HCT116 (cell line): ENCODE data around the gene AGTR1. TPM values are rescaled to one million over a fixed set of nuclear protein-coding genes. Genes with fewer than 3 reads are reported as not detected.

ENCODE experiments used
- ATAC-seq: fragments of 200-7000 bp; cut with Tn5 transposase; 2 replicates; pipeline ENCODE4 v1.9.1; 2020; ENCODE audit warnings: mild to moderate bottlenecking, moderate library complexity
- BruUV-seq: library from RNA; stranded (reverse); fragments of 400-500 nt; replicated peaks from 2 replicates; lab custom pipeline; 2021; lab: Mats Ljungman, UMichigan
- CTCF ChIA-PET: fragments of 300-600 bp; sonication (Branson Sonifier 250); formaldehyde crosslinking; loops from one replicate; lab custom pipeline; 2021; ENCODE audit warnings: antibody characterized with exemption; lab: Charles Lee
- POLR2A ChIA-PET: fragments of 300-600, 350-600 bp; sonication (Branson Sonifier 250); formaldehyde crosslinking; loops from one replicate; lab custom pipeline; 2021; ENCODE audit warnings: antibody characterized with exemption; lab: Charles Lee
- RAD21 ChIA-PET, 2 experiments: fragments of 300-600 bp; sonication (Branson Sonifier 250); formaldehyde crosslinking; loops; one replicate each; lab custom pipeline; 2023; ENCODE audit warnings: low total read pairs in 2 of 2; ENCODE audit not compliant: uncharacterized antibody in 2 of 2, unreplicated experiment in 2 of 2, low non-redundant PET in 1 of 2; lab: Charles Lee
- DNase-seq: peaks from one replicate; pipeline ENCODE4 v3.0.0-alpha.2; 2010; ENCODE audit warnings: low read depth, low spot score
- H2AFZ ChIP-seq: fragments of 200-600 bp; shearing (Covaris generic), sonication (generic); 2 replicates; pipeline ENCODE4 v1.6.1; 2017; ENCODE audit warnings: low read depth, mixed run types, mixed read lengths, antibody characterized with exemption, low read length; ENCODE audit not compliant: poor library complexity, severe bottlenecking
- H3K27ac ChIP-seq: 2 replicates; pipeline ENCODE4 v1.5.1; 2012; ENCODE audit warnings: low read depth, low read length
- H3K27me3 ChIP-seq: fragments of 200-600 bp; sonication (generic); 2 replicates; pipeline ENCODE4 v1.6.1; 2016; ENCODE audit warnings: mixed run types, low read length, mixed read lengths; ENCODE audit not compliant: insufficient read depth
- H3K36me3 ChIP-seq, 2 experiments: fragments of 200-500 bp in 1 of 2; fragments of 200-600 bp in 1 of 2; sonication (Bioruptor generic) in 1 of 2; sonication (generic) in 1 of 2; 2 replicates each; pipeline versions ENCODE4 v1.5.1 to v1.6.1; 2014 to 2016; ENCODE audit warnings: low read length in 2 of 2, inconsistent platforms in 1 of 2, mixed read lengths in 1 of 2, mixed run types in 1 of 2; ENCODE audit not compliant: insufficient read depth in 2 of 2, control insufficient read depth in 1 of 2
- H3K4me1 ChIP-seq, 2 experiments: fragments of 200-600 bp in 1 of 2; sonication (generic) in 1 of 2; 2 replicates each; pipeline versions ENCODE4 v1.5.1 to v1.6.1; 2012 to 2017; ENCODE audit warnings: low read length in 2 of 2, inconsistent platforms in 1 of 2, mild to moderate bottlenecking in 1 of 2, mixed read lengths in 1 of 2, mixed run types in 1 of 2, moderate library complexity in 1 of 2; ENCODE audit not compliant: insufficient read depth in 2 of 2, control insufficient read depth in 1 of 2
- H3K4me2 ChIP-seq: fragments of 200-600 bp; sonication (generic); 2 replicates; pipeline ENCODE4 v1.6.1; 2017; ENCODE audit warnings: mixed run types, low read length, mixed read lengths
- H3K4me3 ChIP-seq, 2 experiments: fragments of 200-600 bp in 1 of 2; sonication (generic) in 1 of 2; replicated peaks in 1 of 2; 2 replicates each; pipeline ENCODE4 v1.5.1; 2011 to 2016; ENCODE audit warnings: low read length in 2 of 2, control low read depth in 1 of 2, low read depth in 1 of 2, mild to moderate bottlenecking in 1 of 2, mixed read lengths in 1 of 2, mixed run types in 1 of 2
- H3K79me2 ChIP-seq: fragments of 200-600 bp; sonication (generic); 2 replicates; pipeline ENCODE4 v1.6.1; 2017; ENCODE audit warnings: mild to moderate bottlenecking, mixed run types, low read length, moderate library complexity, mixed read lengths; ENCODE audit not compliant: insufficient read depth
- H3K9ac ChIP-seq: fragments of 200-600 bp; sonication (generic); 2 replicates; pipeline ENCODE4 v1.6.1; 2016; ENCODE audit warnings: low read length, mixed read lengths
- H3K9me2 ChIP-seq: fragments of 200-600 bp; sonication (generic), shearing (Covaris generic); 2 replicates; pipeline ENCODE4 v1.6.1; 2017; ENCODE audit warnings: mixed run types, mild to moderate bottlenecking, moderate library complexity; ENCODE audit not compliant: insufficient read depth
- H3K9me3 ChIP-seq, 2 experiments: fragments of 200-500 bp in 1 of 2; fragments of 200-600 bp in 1 of 2; sonication (Bioruptor generic) in 1 of 2; sonication (generic) in 1 of 2; 2 replicates each; pipeline ENCODE4 v1.6.1; 2014 to 2017; ENCODE audit warnings: low read length in 2 of 2, mixed read lengths in 2 of 2, inconsistent platforms in 1 of 2, low read depth in 1 of 2, mild to moderate bottlenecking in 1 of 2, mixed run types in 1 of 2, moderate library complexity in 1 of 2; ENCODE audit not compliant: control insufficient read depth in 1 of 2, insufficient read depth in 1 of 2
- H4K20me1 ChIP-seq: fragments of 200-600 bp; sonication (generic), shearing (Covaris generic); 2 replicates; pipeline ENCODE4 v1.6.1; 2017; ENCODE audit warnings: mixed run types, mild to moderate bottlenecking, moderate library complexity; ENCODE audit not compliant: insufficient read depth
- ATF3 ChIP-seq: IDR thresholded peaks from 2 replicates; pipeline ENCODE4 v1.6.1; 2012
- CBX3 ChIP-seq: IDR thresholded peaks from 2 replicates; pipeline ENCODE4 v1.6.1; 2012; ENCODE audit warnings: low read depth
- CEBPB ChIP-seq: IDR thresholded peaks from 2 replicates; pipeline ENCODE4 v1.6.1; 2012; ENCODE audit warnings: low read depth
- EGR1 ChIP-seq: IDR thresholded peaks from 2 replicates; pipeline ENCODE4 v1.6.1; 2012; ENCODE audit warnings: low read depth
- EZH2 ChIP-seq: fragments of 200-600 bp; sonication (generic); IDR thresholded peaks from 2 replicates; pipeline ENCODE4 v1.6.1; 2017; ENCODE audit warnings: antibody characterized with exemption, mixed run types
- FOSL1 ChIP-seq: IDR thresholded peaks from 2 replicates; pipeline ENCODE4 v1.6.1; 2012; ENCODE audit warnings: low read depth
- JUND ChIP-seq: IDR thresholded peaks from 2 replicates; pipeline ENCODE4 v1.6.1; 2012
- MAX ChIP-seq: IDR thresholded peaks from 2 replicates; pipeline ENCODE4 v1.6.1; 2012
- POLR2AphosphoS5 ChIP-seq: IDR thresholded peaks from 2 replicates; pipeline ENCODE4 v1.6.1; 2011; ENCODE audit warnings: mild to moderate bottlenecking, low read depth, low read length, moderate library complexity
- SIN3A ChIP-seq: IDR thresholded peaks from 2 replicates; pipeline ENCODE4 v1.6.1; 2012; ENCODE audit warnings: low read depth
- SRF ChIP-seq: IDR thresholded peaks from 2 replicates; pipeline ENCODE4 v1.6.1; 2012; ENCODE audit warnings: low read depth
- TCF7L2 ChIP-seq: IDR thresholded peaks from 2 replicates; pipeline ENCODE4 v1.7.0; 2011; ENCODE audit warnings: borderline replicate concordance, inconsistent platforms; ENCODE audit not compliant: insufficient read depth, insufficient read length; ENCODE audit errors: extremely low read depth
- YY1 ChIP-seq: IDR thresholded peaks from 2 replicates; pipeline ENCODE4 v1.6.1; 2011; ENCODE audit warnings: low read length, low read depth, moderate library complexity, mild to moderate bottlenecking; ENCODE audit not compliant: insufficient replicate concordance; ENCODE audit errors: extremely low read depth
- ZNF274 ChIP-seq: fragments of 200-500 bp; sonication (Bioruptor generic); IDR thresholded peaks from 2 replicates; pipeline ENCODE4 v1.6.1; 2014; ENCODE audit warnings: mild to moderate bottlenecking, low read depth, low read length, inconsistent platforms
- intact Hi-C: fragments of 100-400 bp; cut with micrococcal nuclease; formaldehyde crosslinking; loops from 2 replicates; pipeline ENCODE4 v1.10.0; 2022
- total RNA-seq: library from RNA; stranded (reverse); gene quantifications from one replicate; pipeline ENCODE4 v1.2.1, GENCODE V29; 2021; ENCODE audit not compliant: unreplicated experiment
- TF ChIP-seq, protein P1 (sequence below): IDR thresholded peaks from 2 replicates; pipeline ENCODE4 v1.6.1; 2012; ENCODE audit warnings: low read depth
- TF ChIP-seq, protein P2 (sequence below): IDR thresholded peaks from 2 replicates; pipeline ENCODE4 v1.6.1; 2011; ENCODE audit warnings: mild to moderate bottlenecking, low read length, moderate library complexity; ENCODE audit not compliant: insufficient replicate concordance; ENCODE audit errors: extremely low read depth
- TF ChIP-seq, protein P3 (sequence below), 3 experiments: fragments of 200-600 bp in 1 of 3; sonication (generic) in 1 of 3; IDR thresholded peaks in 2 of 3; conservative IDR thresholded peaks in 1 of 3; 2 replicates each; pipeline ENCODE4 v1.5.1; 2012 to 2017; ENCODE audit warnings: low read depth in 2 of 3, low read length in 2 of 3, antibody characterized with exemption in 1 of 3, borderline replicate concordance in 1 of 3, control low read depth in 1 of 3, mild to moderate bottlenecking in 1 of 3, mixed read lengths in 1 of 3, mixed run types in 1 of 3, moderate library complexity in 1 of 3; ENCODE audit not compliant: insufficient read depth in 1 of 3

AGTR1 gene
- total RNA-seq, 1 experiment from 2014 or later = not detected

DNA sequence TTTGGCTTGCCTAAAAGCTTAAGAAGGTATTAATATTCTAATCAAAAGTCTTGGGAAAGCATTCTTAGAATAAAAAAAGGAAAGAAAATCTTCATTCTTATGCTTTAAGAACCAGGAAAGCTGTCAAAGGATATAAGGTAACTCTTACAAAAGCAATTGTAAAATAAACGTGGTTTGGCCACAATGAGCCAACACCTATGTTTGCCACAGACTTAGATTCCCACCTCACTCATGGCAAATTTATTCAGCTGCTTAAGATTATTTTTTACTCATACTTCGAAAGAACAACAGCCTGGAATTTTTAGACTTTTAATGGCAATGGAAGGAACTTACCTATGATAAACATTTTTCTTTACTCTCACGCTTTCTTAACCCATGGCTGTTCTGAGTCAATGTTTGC, 38.4 kb downstream of the AGTR1 start:
- Histone ChIP-seq H3K4me1 (no peaks in the 10 kb centered on the region), H3K9me3 (no peaks in the 10 kb centered on the region), H3K27me3 (no peaks in the 10 kb centered on the region), H3K27ac (no peak overlapping the region), H3K9me2 (no peaks in the 10 kb centered on the region), H3K4me2 (no peak overlapping the region), H3K79me2 (no peaks in the 10 kb centered on the region), H4K20me1 (no peaks in the 10 kb centered on the region), H3K36me3 (no peaks in the 10 kb centered on the region), H3K9ac (no peak overlapping the region), H2AFZ (no peak overlapping the region), H3K4me3 (no peak overlapping the region)
- intact Hi-C loops = no loop called here
- TF ChIP-seq CBX3 (no peak), TCF7L2 (no peak), ZNF274 (no peak), EGR1 (no peak), YY1 (no peak), EZH2 (no peak), JUND (no peak), CEBPB (no peak), FOSL1 (no peak), SIN3A (no peak), SRF (no peak), POLR2AphosphoS5 (no peak), MAX (no peak), ATF3 (no peak)
- TF ChIP-seq, protein P1, sequence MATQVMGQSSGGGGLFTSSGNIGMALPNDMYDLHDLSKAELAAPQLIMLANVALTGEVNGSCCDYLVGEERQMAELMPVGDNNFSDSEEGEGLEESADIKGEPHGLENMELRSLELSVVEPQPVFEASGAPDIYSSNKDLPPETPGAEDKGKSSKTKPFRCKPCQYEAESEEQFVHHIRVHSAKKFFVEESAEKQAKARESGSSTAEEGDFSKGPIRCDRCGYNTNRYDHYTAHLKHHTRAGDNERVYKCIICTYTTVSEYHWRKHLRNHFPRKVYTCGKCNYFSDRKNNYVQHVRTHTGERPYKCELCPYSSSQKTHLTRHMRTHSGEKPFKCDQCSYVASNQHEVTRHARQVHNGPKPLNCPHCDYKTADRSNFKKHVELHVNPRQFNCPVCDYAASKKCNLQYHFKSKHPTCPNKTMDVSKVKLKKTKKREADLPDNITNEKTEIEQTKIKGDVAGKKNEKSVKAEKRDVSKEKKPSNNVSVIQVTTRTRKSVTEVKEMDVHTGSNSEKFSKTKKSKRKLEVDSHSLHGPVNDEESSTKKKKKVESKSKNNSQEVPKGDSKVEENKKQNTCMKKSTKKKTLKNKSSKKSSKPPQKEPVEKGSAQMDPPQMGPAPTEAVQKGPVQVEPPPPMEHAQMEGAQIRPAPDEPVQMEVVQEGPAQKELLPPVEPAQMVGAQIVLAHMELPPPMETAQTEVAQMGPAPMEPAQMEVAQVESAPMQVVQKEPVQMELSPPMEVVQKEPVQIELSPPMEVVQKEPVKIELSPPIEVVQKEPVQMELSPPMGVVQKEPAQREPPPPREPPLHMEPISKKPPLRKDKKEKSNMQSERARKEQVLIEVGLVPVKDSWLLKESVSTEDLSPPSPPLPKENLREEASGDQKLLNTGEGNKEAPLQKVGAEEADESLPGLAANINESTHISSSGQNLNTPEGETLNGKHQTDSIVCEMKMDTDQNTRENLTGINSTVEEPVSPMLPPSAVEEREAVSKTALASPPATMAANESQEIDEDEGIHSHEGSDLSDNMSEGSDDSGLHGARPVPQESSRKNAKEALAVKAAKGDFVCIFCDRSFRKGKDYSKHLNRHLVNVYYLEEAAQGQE = no peak
- TF ChIP-seq, protein P2, sequence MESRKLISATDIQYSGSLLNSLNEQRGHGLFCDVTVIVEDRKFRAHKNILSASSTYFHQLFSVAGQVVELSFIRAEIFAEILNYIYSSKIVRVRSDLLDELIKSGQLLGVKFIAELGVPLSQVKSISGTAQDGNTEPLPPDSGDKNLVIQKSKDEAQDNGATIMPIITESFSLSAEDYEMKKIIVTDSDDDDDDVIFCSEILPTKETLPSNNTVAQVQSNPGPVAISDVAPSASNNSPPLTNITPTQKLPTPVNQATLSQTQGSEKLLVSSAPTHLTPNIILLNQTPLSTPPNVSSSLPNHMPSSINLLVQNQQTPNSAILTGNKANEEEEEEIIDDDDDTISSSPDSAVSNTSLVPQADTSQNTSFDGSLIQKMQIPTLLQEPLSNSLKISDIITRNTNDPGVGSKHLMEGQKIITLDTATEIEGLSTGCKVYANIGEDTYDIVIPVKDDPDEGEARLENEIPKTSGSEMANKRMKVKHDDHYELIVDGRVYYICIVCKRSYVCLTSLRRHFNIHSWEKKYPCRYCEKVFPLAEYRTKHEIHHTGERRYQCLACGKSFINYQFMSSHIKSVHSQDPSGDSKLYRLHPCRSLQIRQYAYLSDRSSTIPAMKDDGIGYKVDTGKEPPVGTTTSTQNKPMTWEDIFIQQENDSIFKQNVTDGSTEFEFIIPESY = no peak
- TF ChIP-seq, protein P3, sequence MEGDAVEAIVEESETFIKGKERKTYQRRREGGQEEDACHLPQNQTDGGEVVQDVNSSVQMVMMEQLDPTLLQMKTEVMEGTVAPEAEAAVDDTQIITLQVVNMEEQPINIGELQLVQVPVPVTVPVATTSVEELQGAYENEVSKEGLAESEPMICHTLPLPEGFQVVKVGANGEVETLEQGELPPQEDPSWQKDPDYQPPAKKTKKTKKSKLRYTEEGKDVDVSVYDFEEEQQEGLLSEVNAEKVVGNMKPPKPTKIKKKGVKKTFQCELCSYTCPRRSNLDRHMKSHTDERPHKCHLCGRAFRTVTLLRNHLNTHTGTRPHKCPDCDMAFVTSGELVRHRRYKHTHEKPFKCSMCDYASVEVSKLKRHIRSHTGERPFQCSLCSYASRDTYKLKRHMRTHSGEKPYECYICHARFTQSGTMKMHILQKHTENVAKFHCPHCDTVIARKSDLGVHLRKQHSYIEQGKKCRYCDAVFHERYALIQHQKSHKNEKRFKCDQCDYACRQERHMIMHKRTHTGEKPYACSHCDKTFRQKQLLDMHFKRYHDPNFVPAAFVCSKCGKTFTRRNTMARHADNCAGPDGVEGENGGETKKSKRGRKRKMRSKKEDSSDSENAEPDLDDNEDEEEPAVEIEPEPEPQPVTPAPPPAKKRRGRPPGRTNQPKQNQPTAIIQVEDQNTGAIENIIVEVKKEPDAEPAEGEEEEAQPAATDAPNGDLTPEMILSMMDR (IDR thresholded peaks at IDR 0.05 in 2 of 3, conservative IDR thresholded peaks at IDR 0.05 in 1 of 3; ENCODE audit: borderline replicate concordance in 1 of 3, insufficient read depth in 1 of 3, low read depth in 2 of 3, low read length in 2 of 3) = no peak
- BruUV-seq = no TSS peak
- CTCF ChIA-PET = no interaction called here
- DNase-seq (no peak), ATAC-seq (no peak)
- POLR2A ChIA-PET = no interaction called here
- RAD21 ChIA-PET = no interaction called here
